Stomach (tissue), 9 donors: ENCODE measurements around the gene USP3. TPM values are rescaled to one million over a fixed set of nuclear protein-coding genes. Genes with fewer than 3 reads are reported as not detected.
"Not testable (repeated sequence)": the region's sequence is repeated elsewhere in the genome, so short reads cannot be mapped to it uniquely, and the experiment has no call there.

Experiments
- DNase-seq, 2 donors: peaks; one replicate each; pipeline versions ENCODE4 v3.0.0 to v3.0.0-alpha.2; 2013 to 2019
- H3K27ac ChIP-seq, 5 donors: fragments of 200-600 bp in 4 of 5; sonication (generic) in 4 of 5; one replicate each; pipeline ENCODE4 v1.5.1; 2013 to 2019; ENCODE audit warnings: mild to moderate bottlenecking in 1 of 5, moderate library complexity in 1 of 5
- H3K27me3 ChIP-seq, 3 donors: fragments of 200-600 bp; sonication (generic); one replicate each; pipeline ENCODE4 v1.5.1; 2017 to 2019; ENCODE audit warnings: mixed run types in 1 of 3
- H3K36me3 ChIP-seq, 4 donors: fragments of 200-600 bp; sonication (generic); 1 replicate in 3 of 4; 2 replicates in 1 of 4; pipeline ENCODE4 v1.5.1; 2016 to 2019
- H3K4me1 ChIP-seq, 4 donors: fragments of 200-600 bp; sonication (generic); one replicate each; pipeline ENCODE4 v1.5.1; 2016 to 2019
- H3K4me3 ChIP-seq, 4 donors: fragments of 200-600 bp; sonication (generic) in 3 of 4; one replicate each; pipeline ENCODE4 v1.5.1; 2016 to 2019; ENCODE audit warnings: mild to moderate bottlenecking in 1 of 4
- H3K9me3 ChIP-seq, 4 donors: fragments of 200-600 bp; sonication (generic); one replicate each; pipeline ENCODE4 v1.5.1; 2016 to 2019
- CTCF ChIP-seq, 7 experiments: fragments of 450-650 bp in 4 of 7; fragments of 200-600 bp in 3 of 7; sonication (generic) in 3 of 7; IDR thresholded peaks; one replicate each; pipeline ENCODE4 v1.5.1; 2016 to 2019; ENCODE audit warnings: antibody characterized with exemption in 7 of 7, control low read depth in 2 of 7, mild to moderate bottlenecking in 1 of 7
- EP300 ChIP-seq: sonication (generic); formaldehyde crosslinking; IDR thresholded peaks from one replicate; pipeline ENCODE4 v1.6.1; 2017; ENCODE audit warnings: antibody characterized with exemption
- POLR2A ChIP-seq, 4 donors: fragments of 450-650 bp; IDR thresholded peaks; one replicate each; pipeline ENCODE4 v1.6.1; 2016; ENCODE audit warnings: antibody characterized with exemption in 4 of 4, control low read depth in 2 of 4, mild to moderate bottlenecking in 1 of 4, moderate library complexity in 1 of 4
- POLR2AphosphoS5 ChIP-seq, 3 donors: sonication (generic); formaldehyde crosslinking; IDR thresholded peaks; one replicate each; pipeline ENCODE4 v1.6.1; 2016; ENCODE audit warnings: antibody characterized with exemption in 3 of 3
- WGBS, 5 donors: extraction: QIAGEN DNeasy Blood & Tissue Kit in 3 of 5; methylation state at CpG; one replicate each; pipeline versions ENCODE4 v1.1.5 to v1.1.7; 2013 to 2018; 5-methylcytosine and 5-hydroxymethylcytosine counted together
- intact Hi-C: fragments of 100-400 bp; cut with DNase I; formaldehyde crosslinking; loops from one replicate; pipeline ENCODE4 v1.15.1; 2023; ENCODE audit warnings: low total_unique reads
- polyA plus RNA-seq, 3 donors: library from polyadenylated mRNA; stranded (reverse); fragments of 200-250 nt; gene quantifications; one replicate each; pipeline ENCODE4 v1.2.3, GENCODE V29; 2013
- total RNA-seq, 5 donors: library from RNA; depleted of rRNA; stranded (reverse); fragments of >200 nt; gene quantifications; one replicate each; pipeline versions ENCODE4 v1.1.0 to v1.2.3, GENCODE V29; 2014 to 2016
- donor health status: healthy with polysubstance abuse.
- donor health status: Bipolar disorder and iron deficiency.
- donor health status: healthy.

The USP3 gene
- total and polyA plus RNA-seq, 8 donors = 10.5 to 174 (median 26.5) TPM

DNA sequence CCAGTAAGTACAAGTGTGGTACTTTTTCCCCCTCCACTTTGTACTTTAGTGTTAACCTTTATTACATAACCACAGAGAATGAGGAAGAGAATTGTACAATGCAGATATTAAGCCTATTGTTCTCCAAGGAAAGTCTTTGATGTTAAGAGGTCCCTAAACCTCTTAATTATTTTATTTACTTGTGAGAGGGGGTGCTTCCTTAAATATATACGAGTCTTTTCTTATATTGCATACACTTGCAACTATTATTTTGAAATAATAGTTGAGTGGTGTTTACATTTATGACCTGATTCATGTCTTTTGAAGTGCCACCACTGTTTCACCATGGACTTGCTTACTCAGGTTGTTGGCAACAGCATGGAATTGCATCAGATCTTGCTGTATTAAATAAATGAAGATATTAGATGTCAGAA, 10.1 kb downstream of the USP3 start:
- Histone ChIP-seq H3K4me1 (peaks cover 66 to 100% (median 82%) of the 10 kb centered on the region in 4 donors), H3K36me3 (no peaks in the 10 kb centered on the region), H3K27me3 (no peaks in the 10 kb centered on the region), H3K4me3 (peak overlapping the region in 1 of 4 donors; percentile 1), H3K27ac (peak overlapping the region in 4 of 5 donors; percentile 42 to 75 (median 60)), H3K9me3 (no peaks in the 10 kb centered on the region)
- TF ChIP-seq POLR2AphosphoS5 (IDR thresholded peaks at IDR 0.05) = peak in 2 of 3 donors; percentile 42 to 78
- no peak for TF ChIP-seq EP300
- DNase-seq = peak in 1 of 2 donors; percentile 61
- intact Hi-C loops = no loop called here
- 3 to 18% (median 14%) methylated on average over 1 of the region's 1 CpG for WGBS, 5 donors

- Histone ChIP-seq H3K27ac (peak overlapping the region; percentile 36 to 75 (median 37)), H3K9me3 (no peaks in the 10 kb centered on the region), H3K27me3 (no peaks in the 10 kb centered on the region), H3K36me3 (no peaks in the 10 kb centered on the region), H3K4me1 (peaks cover 70 to 100% (median 86%) of the 10 kb centered on the region in 4 donors), H3K4me3 (no peak overlapping the region)
- intact Hi-C loops = no loop called here
- DNase-seq = no peak
- TF ChIP-seq POLR2A (IDR thresholded peaks at IDR 0.05) (no peak), CTCF (IDR thresholded peaks at IDR 0.05) (no peak), POLR2AphosphoS5 (IDR thresholded peaks at IDR 0.05) (no peak)
These were observed 12.8 kb downstream of the USP3 start for GRCh38 chr15:63517202-63517601.

DNA sequence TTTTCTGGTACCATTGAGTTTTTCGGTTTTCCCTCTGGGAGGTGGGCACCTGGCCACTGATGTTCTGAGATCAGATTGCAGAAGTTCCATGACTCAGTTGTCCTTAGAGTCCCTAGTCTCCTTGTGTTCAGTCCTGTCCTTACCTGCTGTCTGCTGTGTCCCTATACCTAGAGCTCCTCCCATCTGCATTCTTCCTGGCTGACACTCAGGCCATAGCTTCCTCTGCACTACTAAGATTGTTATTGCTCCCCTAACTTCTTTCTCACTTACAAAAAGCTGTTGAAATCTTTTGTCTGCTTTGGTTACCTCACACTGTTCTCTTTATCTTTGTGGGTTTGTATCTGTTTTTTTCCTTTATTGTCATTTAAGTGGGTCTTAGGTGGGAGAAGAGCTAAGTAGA, 13.2 kb downstream of the USP3 start:
- DNase-seq = no peak
- Histone ChIP-seq H3K27ac (peak overlapping the region; percentile 36 to 75 (median 37)), H3K4me3 (no peak overlapping the region), H3K36me3 (no peaks in the 10 kb centered on the region), H3K9me3 (no peaks in the 10 kb centered on the region), H3K4me1 (peaks cover 74 to 100% (median 88%) of the 10 kb centered on the region in 4 donors), H3K27me3 (no peaks in the 10 kb centered on the region)
- 63 to 79% (median 76%) methylated on average over 1 of the region's 1 CpG for WGBS, 5 donors
- TF ChIP-seq POLR2A (IDR thresholded peaks at IDR 0.05) (no peak), EP300 (no peak)
- intact Hi-C loops = no loop called here

GRCh38 chr15:63519041-63519440, 14.6 kb downstream of the USP3 start:
- no peak for DNase-seq
- Histone ChIP-seq H3K36me3 (no peaks in the 10 kb centered on the region), H3K9me3 (no peaks in the 10 kb centered on the region), H3K4me1 (peaks cover 75 to 100% (median 90%) of the 10 kb centered on the region in 4 donors), H3K27ac (no peak overlapping the region), H3K4me3 (no peak overlapping the region), H3K27me3 (no peaks in the 10 kb centered on the region)
- intact Hi-C loops = no loop called here
- TF ChIP-seq POLR2AphosphoS5 (IDR thresholded peaks at IDR 0.05) (no peak), EP300 (no peak), CTCF (IDR thresholded peaks at IDR 0.05) (no peak), POLR2A (IDR thresholded peaks at IDR 0.05) (no peak)
- 93 to 99% (median 95%) methylated on average over 4 of the region's 4 CpGs for WGBS, 5 donors

DNA sequence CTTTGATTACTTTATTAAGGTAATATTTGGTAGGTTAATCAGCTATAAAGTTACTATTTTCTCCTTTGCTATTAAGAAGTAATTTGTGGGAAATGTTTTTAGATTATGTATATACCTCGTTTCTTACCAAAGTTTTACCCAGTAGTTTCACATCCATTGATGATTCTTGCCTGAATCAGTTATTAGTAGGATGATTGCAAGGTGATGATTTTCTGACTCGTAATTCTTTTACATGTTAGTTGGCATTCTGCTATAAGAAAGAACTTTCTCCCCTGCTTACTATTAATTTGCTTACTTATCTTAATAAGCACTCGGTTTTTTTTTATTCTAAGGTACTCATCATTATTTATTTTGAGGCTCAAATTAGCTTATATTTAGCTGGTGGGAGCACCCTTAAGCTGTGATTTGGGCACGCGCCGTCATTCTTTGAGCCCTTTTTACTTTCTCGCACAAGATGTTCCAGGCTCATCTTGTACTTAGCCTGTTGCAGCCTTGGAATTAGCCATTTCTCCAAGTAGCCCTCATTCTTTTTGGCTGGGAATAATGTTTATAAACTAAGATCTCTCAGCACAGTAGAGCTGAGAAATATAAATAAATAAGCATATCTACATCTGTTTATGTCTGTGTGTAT, 15.3 kb downstream of the USP3 start:
- Histone ChIP-seq H3K9me3 (no peaks in the 10 kb centered on the region), H3K27ac (no peak overlapping the region), H3K4me1 (peaks cover 74 to 100% (median 87%) of the 10 kb centered on the region in 4 donors), H3K27me3 (no peaks in the 10 kb centered on the region), H3K4me3 (no peak overlapping the region), H3K36me3 (no peaks in the 10 kb centered on the region)
- intact Hi-C loops = no loop called here
- WGBS, 5 donors = 67 to 78% (median 71%) methylated on average over 7 of the region's 7 CpGs
- no peak for DNase-seq
- TF ChIP-seq CTCF (IDR thresholded peaks at IDR 0.05) (no peak), POLR2A (IDR thresholded peaks at IDR 0.05) (no peak), EP300 (no peak), POLR2AphosphoS5 (IDR thresholded peaks at IDR 0.05) (no peak)

- H3K9me3 ChIP-seq, DNase-seq, intact Hi-C loops, H3K27me3 ChIP-seq, H3K4me3 ChIP-seq, H3K36me3 ChIP-seq: not testable (repeated sequence)
- H3K4me1 ChIP-seq = peaks cover 66 to 100% (median 84%) of the 10 kb centered on the region in 4 donors
- H3K27ac ChIP-seq = peak overlapping the region in 1 of 5 donors; percentile 38
- 85 to 98% (median 94%) methylated on average over 7 of the region's 7 CpGs for WGBS, 5 donors
These were observed 16.1 kb downstream of the USP3 start for GRCh38 chr15:63520462-63520861.
